ENCODE results near the gene DLG2. TPM values are rescaled to one million over a fixed set of nuclear protein-coding genes. Genes with fewer than 3 reads are reported as not detected.

DLG2 gene
- total and polyA plus RNA-seq, 2 donors (not counting 3 experiments of a cell fraction or from before 2014, with no cell fraction given) = 0.15 to 1.1 TPM

DNA sequence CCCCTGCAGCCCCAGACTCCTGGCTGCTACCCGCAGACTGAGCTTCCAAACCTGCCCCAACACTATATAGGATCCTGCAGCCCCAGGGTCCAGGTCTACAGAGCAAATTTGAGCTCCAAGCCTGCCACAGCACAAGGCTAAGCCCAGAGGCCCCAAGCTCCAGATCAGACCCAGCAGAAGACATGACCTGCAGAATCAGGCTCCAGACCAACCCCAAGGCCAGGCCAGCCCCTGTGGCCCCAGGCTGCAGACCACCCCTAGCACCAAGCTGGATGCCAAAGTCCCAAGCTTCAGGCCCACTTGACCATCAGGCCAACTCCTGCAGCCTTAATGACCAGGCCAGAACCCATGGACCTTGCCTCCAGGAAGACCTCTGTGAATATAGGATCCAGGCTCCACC lies 145.3 kb downstream of the DLG2 start:
- DNase-seq (ENCODE audit: low read depth, low spot score) (no peak), FAIRE-seq (no peak)
- ChIA-PET CTCF (no interaction called here), POLR2A (no interaction called here)
- no peaks in the 10 kb centered on the region for H4K20me1 ChIP-seq (replicated peaks; ENCODE audit: control insufficient read depth, extremely low read depth, insufficient read depth, low read length)
- no peak overlapping the region for H3K27ac ChIP-seq (ENCODE audit: insufficient read depth, low read depth, low read length)
- TF ChIP-seq GATA2 (IDR thresholded peaks at IDR 0.05; ENCODE audit: insufficient read depth, insufficient read length, low read depth, low read length) (no peak), POLR2A (IDR thresholded peaks at IDR 0.05; ENCODE audit: low read depth, low read length) (no peak), POLR2AphosphoS5 (IDR thresholded peaks at IDR 0.05; ENCODE audit: insufficient read depth, low read depth, low read length) (no peak), JUN (IDR thresholded peaks at IDR 0.05; ENCODE audit: borderline replicate concordance, insufficient read depth, insufficient read length, low read depth) (no peak), EZH2 (IDR thresholded peaks at IDR 0.05; ENCODE audit: borderline replicate concordance, low read depth, low read length, severe bottlenecking) (no peak), MYC (IDR thresholded peaks at IDR 0.05; ENCODE audit: low read depth, low read length) (no peak), CTCF (IDR thresholded peaks at IDR 0.05; ENCODE audit: extremely low read depth in 1 of 2, insufficient read depth in 1 of 2, low read depth in 1 of 2, low read length in 2 of 2) (no peak), FOS (IDR thresholded peaks at IDR 0.05; ENCODE audit: borderline replicate concordance, insufficient read depth, low read length) (no peak), MAX (IDR thresholded peaks at IDR 0.05; ENCODE audit: insufficient read depth, insufficient read length) (no peak)
- H3K9me1 ChIP-seq (replicated peaks; ENCODE audit: control insufficient read depth, extremely low read depth, insufficient read depth, low read length) = no peaks in the 10 kb centered on the region
- dilution Hi-C loops (cut with MboI; ENCODE audit: extremely low pct_ligation_motif_present, low sequenced_read_pairs) = no loop called here
- H3K4me1 ChIP-seq (ENCODE audit: control insufficient read depth, extremely low read depth, insufficient read depth, low read length) = no peaks in the 10 kb centered on the region
- BruUV-seq (replicated peaks) = no TSS peak
- H2AFZ ChIP-seq (ENCODE audit: low read depth, low read length) = no peak overlapping the region
- H3K9ac ChIP-seq (replicated peaks; ENCODE audit: extremely low read depth, insufficient read depth, low read length) = no peak overlapping the region
- no peak overlapping the region for H3K4me2 ChIP-seq (ENCODE audit: insufficient read depth, low read length)
- no peak overlapping the region for H3K4me3 ChIP-seq (replicated peaks in 1 of 3; ENCODE audit: insufficient read depth in 1 of 3, low read depth in 1 of 3, low read length in 3 of 3)
- intact Hi-C loops (cut with micrococcal nuclease) = no loop called here
- no peaks in the 10 kb centered on the region for H3K36me3 ChIP-seq (ENCODE audit: control insufficient read depth in 2 of 2, extremely low read depth in 1 of 2, insufficient read depth in 2 of 2, low read length in 2 of 2)
- peaks cover 4% of the 10 kb centered on the region for H3K9me3 ChIP-seq (replicated peaks; ENCODE audit: control insufficient read depth, insufficient read depth, low read length)
- no peaks in the 10 kb centered on the region for H3K27me3 ChIP-seq (ENCODE audit: control insufficient read depth in 2 of 2, insufficient read depth in 2 of 2, low read length in 2 of 2)
- H3K79me2 ChIP-seq (ENCODE audit: control insufficient read depth, insufficient read depth, low read length) = no peaks in the 10 kb centered on the region
